SK-N-DZ (cell line): ENCODE results near the gene ESYT2.
"Not testable (repeated sequence)": the region's sequence is repeated elsewhere in the genome, so short reads cannot be mapped to it uniquely, and the experiment has no call there.

Source experiments
- DNase-seq: peaks from one replicate; pipeline ENCODE4 v3.0.0-alpha.2; 2015; ENCODE audit warnings: low spot score

ESYT2 gene

GRCh38 chr7:158702196-158702595, 127.1 kb downstream of the ESYT2 start:
- DNase-seq: no peak

- no peak for DNase-seq
These were observed 129.3 kb downstream of the ESYT2 start for GRCh38 chr7:158700008-158700407.

GRCh38 chr7:158699341-158699740, 130.0 kb downstream of the ESYT2 start:
- no peak for DNase-seq

GRCh38 chr7:158698657-158699195, 130.6 kb downstream of the ESYT2 start:
- no peak for DNase-seq

GRCh38 chr7:158697597-158697996, 131.7 kb downstream of the ESYT2 start:
- DNase-seq: not testable (repeated sequence)

GRCh38 chr7:158695726-158696452, 133.4 kb downstream of the ESYT2 start:
- DNase-seq: no peak

- no peak for DNase-seq
These were observed 134.3 kb downstream of the ESYT2 start for GRCh38 chr7:158695056-158695455.

GRCh38 chr7:158694650-158695049, 134.7 kb downstream of the ESYT2 start:
- DNase-seq: no peak

GRCh38 chr7:158689488-158689887, 139.8 kb downstream of the ESYT2 start:
- no peak for DNase-seq

- no peak for DNase-seq
These were observed 141.9 kb downstream of the ESYT2 start for GRCh38 chr7:158687406-158687805.

GRCh38 chr7:158685693-158686092, 143.6 kb downstream of the ESYT2 start:
- no peak for DNase-seq

- DNase-seq: no peak
These were observed 145.0 kb downstream of the ESYT2 start for GRCh38 chr7:158684329-158684728.

GRCh38 chr7:158683541-158683940, 145.8 kb downstream of the ESYT2 start:
- DNase-seq: no peak

GRCh38 chr7:158682456-158682855, 146.9 kb downstream of the ESYT2 start:
- DNase-seq: no peak
